NCI-H82 (cell line): Measurements from ENCODE around the gene NPY4R2.
"Not testable (repeated sequence)": the region's sequence is repeated elsewhere in the genome, so short reads cannot be mapped to it uniquely, and the experiment has no call there.

Source experiments
- DNase-seq: peaks from one replicate; lab custom pipeline; 2025; lab: John Stamatoyannopoulos, UW

NPY4R2 gene

DNA sequence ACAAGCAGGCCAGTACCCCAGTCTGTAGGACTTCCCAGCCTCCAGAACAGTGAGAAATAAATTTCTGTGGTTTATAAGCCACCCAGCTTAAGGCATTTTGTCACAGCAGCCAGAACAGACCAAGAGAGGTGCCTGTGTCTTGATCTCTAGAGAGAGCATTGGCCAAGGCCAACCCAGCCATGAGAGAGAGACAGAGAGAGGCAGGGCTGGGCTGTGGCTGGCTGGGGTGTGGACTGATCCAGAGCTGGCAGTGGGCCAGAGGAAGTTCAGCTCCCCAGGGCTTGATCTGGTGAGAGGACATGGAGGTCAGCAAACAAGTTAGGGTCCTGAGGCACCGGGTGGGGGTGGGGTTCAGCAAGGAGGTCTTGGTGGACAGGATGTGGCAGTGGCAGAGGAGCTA, 14.4 kb downstream of the NPY4R2 start:
- DNase-seq, result not testable (repeated sequence)

DNA sequence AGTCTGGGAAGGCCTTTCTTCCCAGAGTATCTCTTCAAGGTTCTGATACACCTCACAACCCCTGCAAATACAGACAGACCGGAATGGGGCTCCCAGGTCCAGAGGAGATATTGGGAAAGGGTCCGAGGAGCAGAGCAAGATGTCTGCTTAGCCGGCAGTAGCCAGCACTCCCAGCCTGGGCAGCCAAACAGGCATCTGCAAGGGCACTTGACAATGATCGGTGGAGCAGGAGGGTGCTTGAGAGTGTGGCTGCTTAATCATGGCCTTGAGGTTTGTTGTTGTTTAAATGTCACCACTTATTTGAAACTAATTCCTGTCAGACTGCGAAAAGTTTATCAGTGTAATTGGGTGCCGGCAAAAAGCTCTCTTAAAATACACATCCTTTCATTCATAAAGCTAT, 15.0 kb downstream of the NPY4R2 start:
- DNase-seq, result not testable (repeated sequence)

- DNase-seq, result not testable (repeated sequence)
Measured at GRCh38 chr10:47936772-47937228, 18.3 kb downstream of the NPY4R2 start.

GRCh38 chr10:47937634-47938033, 19.2 kb downstream of the NPY4R2 start:
- DNase-seq, result not testable (repeated sequence)

- DNase-seq, result not testable (repeated sequence)
Measured at GRCh38 chr10:47940821-47941220, 22.4 kb downstream of the NPY4R2 start.

GRCh38 chr10:47941379-47941778, 22.9 kb downstream of the NPY4R2 start:
- DNase-seq, result not testable (repeated sequence)

GRCh38 chr10:47942351-47943019, 24.0 kb downstream of the NPY4R2 start:
- DNase-seq, result not testable (repeated sequence)

GRCh38 chr10:47943328-47943727, 24.9 kb downstream of the NPY4R2 start:
- not testable (repeated sequence) for DNase-seq

- not testable (repeated sequence) for DNase-seq
Measured at GRCh38 chr10:47947424-47947823, 29.0 kb downstream of the NPY4R2 start.

DNA sequence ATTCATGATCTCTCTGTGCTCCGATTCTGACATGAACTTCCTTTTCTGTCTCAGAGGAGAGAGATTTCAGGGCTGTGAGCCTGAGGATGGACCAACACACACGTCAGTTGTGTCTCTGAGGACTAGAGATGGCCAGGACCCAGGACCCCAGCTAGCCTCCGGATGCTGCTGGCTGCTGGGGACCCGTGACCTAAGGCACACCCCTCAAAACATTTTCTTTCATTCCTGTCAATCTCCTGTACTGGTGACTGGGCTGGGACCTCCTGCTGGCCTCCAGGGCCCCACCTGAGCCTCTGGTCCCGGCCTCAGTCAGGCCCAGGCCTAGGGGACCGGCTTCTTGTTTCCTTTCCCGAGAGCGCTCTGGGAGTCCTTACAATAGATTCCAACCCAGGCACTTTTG, 38.7 kb downstream of the NPY4R2 start:
- DNase-seq, result not testable (repeated sequence)

DNA sequence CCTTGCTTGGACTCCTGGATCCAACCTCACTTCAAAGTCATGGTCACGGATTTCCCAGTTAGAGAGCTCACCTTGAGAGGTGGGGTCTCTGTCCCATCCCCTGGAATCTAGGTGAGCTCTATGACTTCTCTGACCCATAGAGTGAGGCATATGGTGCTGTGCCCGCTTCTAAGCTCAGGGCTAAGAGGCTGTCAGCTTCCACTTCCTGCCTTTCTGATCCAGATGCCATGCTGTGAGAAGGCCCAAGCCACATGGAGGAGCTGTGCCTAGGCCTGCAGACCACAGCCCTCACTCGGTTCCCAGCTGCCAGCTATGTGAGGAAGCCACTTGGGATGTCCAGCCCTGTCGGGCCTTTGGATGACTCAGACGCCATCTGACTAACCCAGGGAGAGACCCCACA, 41.2 kb downstream of the NPY4R2 start:
- not testable (repeated sequence) for DNase-seq

DNA sequence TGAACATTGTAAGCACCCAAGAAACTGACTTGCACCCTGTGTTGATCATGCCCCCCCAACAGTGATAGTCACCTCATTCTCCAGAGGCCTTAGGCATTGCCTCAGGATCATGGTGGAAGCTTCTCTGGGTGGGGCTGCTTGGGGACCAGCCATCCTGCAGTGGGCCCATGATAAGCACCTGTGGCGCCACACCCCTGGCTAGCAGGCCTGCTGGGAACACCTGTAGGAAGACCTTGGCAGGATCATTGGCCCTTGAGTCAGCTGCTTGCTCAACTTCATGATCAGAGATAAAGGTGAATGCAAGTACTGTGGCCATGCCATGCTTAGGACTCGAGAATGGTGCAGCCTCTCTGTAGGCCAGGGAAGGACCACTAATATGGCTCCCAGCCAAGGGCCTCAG, 42.2 kb downstream of the NPY4R2 start:
- not testable (repeated sequence) for DNase-seq

DNA sequence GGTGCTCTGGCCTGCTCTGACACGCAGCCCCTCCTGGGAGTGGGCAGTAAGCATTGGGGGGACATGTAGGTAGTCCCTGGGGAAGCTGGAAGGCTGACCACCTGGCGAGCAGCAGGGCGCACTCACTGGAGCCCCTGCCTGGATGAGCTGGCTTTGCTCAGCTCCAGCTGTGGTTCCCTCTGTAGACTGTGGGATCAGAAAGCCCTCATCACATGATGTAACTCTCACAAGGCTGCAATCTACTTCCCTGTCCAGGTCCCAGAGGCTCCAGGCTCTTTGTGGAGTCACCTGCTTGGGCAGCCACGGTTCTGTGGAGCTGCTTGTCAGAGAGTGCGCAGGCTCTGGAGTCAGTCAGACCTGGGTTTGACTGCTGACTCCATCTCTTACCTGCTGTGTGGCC, 44.3 kb downstream of the NPY4R2 start:
- DNase-seq, result not testable (repeated sequence)

GRCh38 chr10:47964280-47965063, 46.0 kb downstream of the NPY4R2 start:
- not testable (repeated sequence) for DNase-seq

DNA sequence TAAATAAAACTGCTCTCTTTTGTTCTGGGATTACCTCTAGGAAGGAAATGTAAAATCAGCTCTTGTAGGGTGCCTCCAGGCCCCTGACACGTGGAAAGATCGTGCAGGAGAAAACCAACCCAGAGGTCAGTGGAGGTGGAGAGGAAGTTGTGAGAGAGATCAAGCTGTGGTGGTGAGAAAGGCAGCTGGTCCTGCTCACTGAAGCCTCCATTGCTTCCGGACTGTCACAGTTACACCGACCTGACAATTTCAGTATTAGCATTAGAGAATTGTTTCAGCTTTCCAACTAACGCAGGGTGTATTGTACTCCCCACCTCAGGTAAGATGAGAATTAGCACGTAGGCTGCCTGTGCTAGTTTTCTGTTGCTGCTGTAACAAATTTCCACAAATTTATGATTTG, 50.5 kb downstream of the NPY4R2 start:
- not testable (repeated sequence) for DNase-seq

- not testable (repeated sequence) for DNase-seq
Measured at GRCh38 chr10:47970047-47970446, 51.6 kb downstream of the NPY4R2 start.

GRCh38 chr10:47971598-47971997, 53.1 kb downstream of the NPY4R2 start:
- DNase-seq, result not testable (repeated sequence)

DNA sequence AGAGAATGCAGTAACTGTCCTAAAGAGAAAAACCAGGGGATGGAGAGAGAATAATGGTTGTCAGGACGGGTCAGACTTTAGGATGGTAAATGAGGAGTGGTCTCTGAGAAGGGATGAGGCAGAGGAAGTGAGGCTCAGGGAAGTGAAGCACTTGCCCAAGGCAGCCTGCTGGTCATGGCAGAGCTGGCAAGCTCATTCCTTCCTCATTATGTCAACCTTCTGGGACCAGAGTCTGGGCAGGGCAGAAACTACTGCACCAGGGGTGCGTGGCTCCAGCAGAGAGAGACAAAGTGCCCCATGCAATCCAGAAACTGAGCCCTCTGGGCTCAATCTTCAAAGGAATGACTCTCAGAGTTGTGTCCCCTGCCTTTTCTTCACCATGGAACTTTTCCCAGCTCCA, 53.6 kb downstream of the NPY4R2 start:
- not testable (repeated sequence) for DNase-seq
